NCI-H2171 treated with DMSO at 0.1 percent for 48 hours (cell line): ENCODE measurements around the gene AFG3L2.
A peak's percentile ranks its signal among the peaks of the same experiment; 100 is the strongest.

Source experiments
- DNase-seq: peaks from one replicate; lab custom pipeline; 2025; lab: John Stamatoyannopoulos, UW

AFG3L2 gene

GRCh38 chr18:12325726-12326245 lies 51.2 kb downstream of the AFG3L2 start:
- no peak for DNase-seq

GRCh38 chr18:12324991-12325725 lies 51.9 kb downstream of the AFG3L2 start:
- no peak for DNase-seq

- no peak for DNase-seq
Observed at GRCh38 chr18:12321333-12321732, 55.7 kb downstream of the AFG3L2 start.

GRCh38 chr18:12318857-12319256 lies 58.2 kb downstream of the AFG3L2 start:
- no peak for DNase-seq

GRCh38 chr18:12318334-12318697 lies 58.7 kb downstream of the AFG3L2 start:
- no peak for DNase-seq

GRCh38 chr18:12317664-12318333 lies 59.2 kb downstream of the AFG3L2 start:
- DNase-seq: no peak

- no peak for DNase-seq
Observed at GRCh38 chr18:12315911-12316310, 61.1 kb downstream of the AFG3L2 start.

GRCh38 chr18:12315490-12315889 lies 61.5 kb downstream of the AFG3L2 start:
- DNase-seq: no peak

- no peak for DNase-seq
Observed at GRCh38 chr18:12314591-12315305, 62.3 kb downstream of the AFG3L2 start.

- DNase-seq: peak; percentile 15
Observed at GRCh38 chr18:12313530-12314245, 63.3 kb downstream of the AFG3L2 start.

GRCh38 chr18:12312976-12313375 lies 64.1 kb downstream of the AFG3L2 start:
- no peak for DNase-seq

GRCh38 chr18:12310762-12311161 lies 66.3 kb downstream of the AFG3L2 start:
- DNase-seq: no peak

GRCh38 chr18:12309683-12310198 lies 67.3 kb downstream of the AFG3L2 start:
- no peak for DNase-seq

- peak; percentile 28 for DNase-seq
Observed at GRCh38 chr18:12308386-12309100, 68.5 kb downstream of the AFG3L2 start.

GRCh38 chr18:12307701-12308385 lies 69.2 kb downstream of the AFG3L2 start, which contains the start of gene TUBB6:
Gene TUBB6 (plus strand): TSS chr18:12308241. CDS start chr18:12308293, 52 bp downstream.
- peak; percentile 49 for DNase-seq

- DNase-seq: no peak
Observed at GRCh38 chr18:12306752-12307700, 70.0 kb downstream of the AFG3L2 start.

- DNase-seq: no peak
Observed at GRCh38 chr18:12305930-12306629, 70.9 kb downstream of the AFG3L2 start.

- DNase-seq: no peak
Observed at GRCh38 chr18:12305211-12305610, 71.8 kb downstream of the AFG3L2 start.
